Immature natural killer cell (primary cell): Measurements from ENCODE around the gene U2AF1L4. TPM values are rescaled to one million over a fixed set of nuclear protein-coding genes. Genes with fewer than 3 reads are reported as not detected.
A peak's percentile ranks its signal among the peaks of the same experiment; 100 is the strongest.

Source experiments
- DNase-seq, 3 donors: peaks; one replicate each; pipeline ENCODE4 v3.0.0; 2022; ENCODE audit warnings: mixed read lengths in 1 of 3
- H3K27ac Mint-ChIP-seq, 6 donors: one replicate each; pipeline ENCODE4 v1.8.0; 2020; ENCODE audit warnings: mixed read lengths in 6 of 6, mild to moderate bottlenecking in 5 of 6, inconsistent platforms in 4 of 6, moderate library complexity in 3 of 6
- H3K27me3 Mint-ChIP-seq, 3 donors: one replicate each; pipeline ENCODE4 v1.8.0; 2020 to 2021; ENCODE audit warnings: low read depth in 3 of 3, mild to moderate bottlenecking in 3 of 3, mixed read lengths in 3 of 3, moderate library complexity in 3 of 3, inconsistent platforms in 1 of 3
- H3K36me3 Mint-ChIP-seq, 3 donors: one replicate each; pipeline ENCODE4 v1.8.0; 2020; ENCODE audit warnings: mixed read lengths in 3 of 3, inconsistent platforms in 2 of 3, mild to moderate bottlenecking in 2 of 3
- H3K4me1 Mint-ChIP-seq, 2 donors: one replicate each; pipeline ENCODE4 v1.8.0; 2020; ENCODE audit warnings: inconsistent platforms in 2 of 2, mild to moderate bottlenecking in 2 of 2, mixed read lengths in 2 of 2, moderate library complexity in 1 of 2
- H3K4me3 Mint-ChIP-seq, 5 donors: one replicate each; pipeline ENCODE4 v1.8.0; 2020; ENCODE audit warnings: mild to moderate bottlenecking in 5 of 5, mixed read lengths in 5 of 5, inconsistent platforms in 3 of 5, moderate library complexity in 3 of 5
- H3K9me3 Mint-ChIP-seq, 6 donors: one replicate each; pipeline ENCODE4 v1.8.0; 2020; ENCODE audit warnings: mild to moderate bottlenecking in 6 of 6, mixed read lengths in 6 of 6, inconsistent platforms in 4 of 6, moderate library complexity in 3 of 6
- polyA plus RNA-seq, 3 donors: library from polyadenylated mRNA; unstranded; fragments of 300-500 nt; fragmentation: Illumina TruSeq; gene quantifications; one replicate each; pipeline ENCODE4 v1.2.3, GENCODE V29; 2021

The U2AF1L4 gene
- polyA plus RNA-seq, 3 donors from 2014 or later: 11.8 to 21.4 (median 15.8) TPM

DNA sequence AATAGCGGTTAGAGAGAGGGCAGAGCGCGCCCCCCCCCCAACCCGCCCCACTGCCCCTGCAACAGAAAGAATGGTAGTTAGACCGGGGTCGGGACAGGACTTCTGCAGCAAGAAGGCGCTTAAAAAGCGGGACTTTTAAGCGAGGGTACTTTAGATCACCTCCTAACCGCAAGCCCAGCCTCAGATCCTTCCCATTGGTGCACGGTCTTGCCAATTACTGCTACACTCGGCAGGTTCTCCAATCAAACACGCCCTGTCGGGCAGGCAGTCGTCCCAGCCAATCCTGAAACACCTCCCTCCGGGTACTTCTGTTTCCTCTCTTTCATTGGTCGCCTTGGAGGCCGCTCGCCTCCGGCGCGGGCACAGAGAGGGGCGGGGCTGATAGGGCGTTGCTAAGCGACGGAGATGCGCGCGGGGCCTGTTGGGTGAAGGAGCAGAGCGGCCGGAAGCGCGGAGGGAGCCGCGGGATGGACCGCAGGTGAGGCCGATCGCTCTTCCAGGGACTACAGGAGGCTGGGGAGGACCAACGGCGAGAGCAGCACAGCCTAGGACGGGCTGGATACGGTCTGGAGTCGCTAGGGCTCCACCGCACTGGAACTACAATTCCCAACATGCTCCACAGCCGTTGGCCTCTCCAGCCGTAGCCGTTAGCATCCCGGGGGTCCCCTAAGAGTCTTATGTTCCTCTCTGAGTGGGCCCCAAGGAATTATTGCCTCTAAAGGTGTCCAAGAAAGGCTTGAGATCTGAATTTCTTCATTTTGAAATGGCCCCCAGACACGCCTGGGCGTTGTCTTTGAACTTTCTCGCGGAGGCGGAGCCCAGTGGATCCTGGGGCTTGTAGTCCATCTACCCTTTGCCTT lies 12.8 kb upstream of the U2AF1L4 start, which contains the start of gene PROSER3:
Gene PROSER3 (plus strand): TSS at position 428 of the 860 bp plus-strand sequence. CDS start 40 bp downstream, at position 468.
- Mint-ChIP-seq H3K27ac (peak within 1 kb of the TSS; percentile 85 to 98 (median 94)), H3K9me3 (no peaks in the 10 kb centered on the region), H3K4me1 (peaks cover 25 to 32% of the 10 kb centered on the region in 2 donors), H3K36me3 (peaks cover 0 to 22% (median 3%) of the 10 kb centered on the region in 3 donors), H3K4me3 (peak within 1 kb of the TSS; percentile 88 to 98 (median 94)), H3K27me3 (peaks cover 7 to 12% (median 9%) of the 10 kb centered on the region in 3 donors)
- DNase-seq: peak; percentile 99

DNA sequence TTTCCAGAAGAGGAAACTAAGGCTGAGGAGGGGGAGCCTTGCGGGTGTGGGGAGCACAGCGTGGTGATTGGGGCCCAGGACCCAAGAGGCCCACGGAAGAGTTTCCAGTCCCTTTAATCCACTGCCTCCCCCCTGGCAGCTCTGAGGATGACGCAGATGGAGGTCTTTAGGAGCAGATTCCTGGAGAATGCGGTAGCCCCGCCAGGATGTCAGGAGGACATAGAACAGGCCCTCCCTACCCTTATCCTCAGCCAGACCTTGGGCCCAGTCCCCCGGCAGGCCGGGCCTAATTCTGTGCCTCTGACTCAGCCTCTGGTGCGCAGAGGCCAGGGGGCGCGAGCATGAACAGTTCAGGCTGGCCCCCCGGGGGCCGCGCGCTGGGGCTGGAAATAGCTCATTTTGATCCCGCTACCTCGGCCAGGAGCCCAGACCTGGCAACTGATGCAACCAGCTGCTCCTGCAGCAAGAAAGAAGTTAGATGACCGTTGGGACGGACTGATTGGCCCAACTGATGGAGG lies 12.1 kb upstream of the U2AF1L4 start:
- no peaks in the 10 kb centered on the region for H3K9me3 Mint-ChIP-seq
- no peak for DNase-seq
- peak overlapping the region; percentile 88 to 98 (median 94) for H3K4me3 Mint-ChIP-seq
- H3K36me3 Mint-ChIP-seq: peaks cover 0 to 24% (median 3%) of the 10 kb centered on the region in 3 donors
- H3K4me1 Mint-ChIP-seq: peaks cover 25 to 32% of the 10 kb centered on the region in 2 donors
- peak overlapping the region in 5 of 6 donors; percentile 85 to 98 (median 92) for H3K27ac Mint-ChIP-seq
- H3K27me3 Mint-ChIP-seq: peaks cover 7 to 12% (median 9%) of the 10 kb centered on the region in 3 donors

DNA sequence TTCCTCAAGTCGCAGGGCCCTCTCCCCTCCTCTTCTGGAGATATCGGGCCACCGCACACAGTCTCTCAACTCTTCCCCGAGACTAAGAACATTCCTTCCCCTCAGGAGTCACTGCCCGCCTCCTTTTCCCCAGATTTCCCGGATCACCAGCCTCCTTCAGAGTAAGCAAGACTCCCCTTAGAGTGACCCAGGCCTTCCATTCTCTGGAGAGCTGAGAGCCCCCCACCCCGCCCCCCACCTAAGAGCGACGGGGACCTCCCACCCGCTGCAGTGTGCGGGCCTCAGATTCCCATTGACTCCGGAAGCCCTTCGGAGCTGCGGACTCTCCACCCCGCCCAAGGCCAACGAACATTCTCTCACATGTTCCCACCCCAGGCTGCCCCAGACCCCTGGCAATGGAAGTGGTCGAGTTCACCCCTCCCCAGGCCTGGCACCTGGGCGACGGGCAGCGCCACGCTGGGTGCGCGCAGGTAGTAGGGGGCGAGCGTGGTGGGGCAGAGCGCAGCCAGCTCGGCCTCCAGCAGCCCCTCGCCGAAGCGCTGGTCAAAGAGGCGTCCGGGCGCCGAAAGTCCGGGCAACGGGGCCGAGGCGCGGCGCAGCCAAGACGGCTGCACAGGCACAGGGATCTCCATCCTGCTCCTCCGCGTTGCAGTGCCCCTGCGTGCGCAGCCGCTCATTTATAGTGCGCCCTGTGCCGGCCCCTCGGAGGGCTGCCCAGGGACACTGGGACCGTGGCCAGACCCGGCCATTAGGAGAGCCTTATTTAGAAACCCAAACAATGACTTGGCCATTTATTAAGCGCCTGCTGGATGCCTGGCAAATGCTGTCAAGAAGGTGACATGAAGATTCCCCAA lies 11.4 kb upstream of the U2AF1L4 start, which contains the start of gene HSPB6:
Gene HSPB6 (minus strand): TSS at position 653 of the 854 bp plus-strand sequence. CDS start 21 bp downstream, at position 632.
- no peak for DNase-seq
- Mint-ChIP-seq H3K4me3 (peak within 1 kb of the TSS; percentile 88 to 98 (median 94)), H3K27ac (peak within 1 kb of the TSS; percentile 85 to 98 (median 94)), H3K4me1 (peaks cover 25 to 32% of the 10 kb centered on the region in 2 donors), H3K36me3 (peaks cover 0 to 19% (median 3%) of the 10 kb centered on the region in 3 donors), H3K9me3 (no peaks in the 10 kb centered on the region), H3K27me3 (peaks cover 7 to 12% (median 9%) of the 10 kb centered on the region in 3 donors)

DNA sequence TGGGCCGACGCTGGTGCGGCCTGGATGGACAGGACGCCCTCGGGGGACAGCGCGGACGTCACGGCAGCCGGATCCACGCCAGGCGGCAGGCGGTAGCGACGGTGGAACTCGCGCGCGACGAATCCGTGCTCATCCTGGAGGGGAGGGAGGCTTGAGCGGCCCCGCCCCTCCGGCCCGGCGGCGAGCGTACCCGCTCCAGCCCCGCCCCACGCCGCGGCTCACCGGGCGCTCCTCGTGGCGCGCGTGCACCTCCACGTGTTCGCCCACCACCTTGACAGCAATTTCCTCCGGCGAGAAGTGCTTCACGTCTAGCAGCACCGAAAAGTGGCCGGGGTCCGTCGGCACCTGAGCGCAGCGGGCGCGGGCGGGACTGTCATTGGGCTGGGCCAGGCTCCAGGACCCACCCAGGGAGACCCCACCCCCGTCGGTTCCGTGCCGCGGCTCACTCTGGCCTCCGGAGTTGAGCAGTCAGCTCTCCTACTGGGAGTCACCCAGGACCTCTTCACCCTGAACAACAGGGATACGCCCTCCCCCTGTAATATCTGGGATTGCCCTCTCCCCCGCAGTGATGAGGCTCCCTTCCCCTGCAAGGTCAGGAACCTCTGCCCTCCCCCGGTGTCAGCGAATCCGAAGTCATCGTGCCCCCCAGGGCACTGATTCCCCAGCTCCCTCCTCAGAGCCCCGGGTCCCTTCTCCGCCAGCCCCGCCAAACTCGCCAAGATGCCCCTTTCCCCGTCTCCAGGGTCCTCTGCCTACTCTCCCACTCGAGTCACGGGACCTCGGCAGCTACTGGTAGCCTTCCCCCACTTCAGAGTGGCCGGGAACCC lies 10.5 kb upstream of the U2AF1L4 start:
- no peak for DNase-seq
- no peaks in the 10 kb centered on the region for H3K9me3 Mint-ChIP-seq
- H3K4me3 Mint-ChIP-seq: peak overlapping the region in 4 of 5 donors; percentile 48 to 59 (median 54)
- peaks cover 25 to 32% of the 10 kb centered on the region in 2 donors for H3K4me1 Mint-ChIP-seq
- H3K36me3 Mint-ChIP-seq: peaks cover 0 to 19% (median 3%) of the 10 kb centered on the region in 3 donors
- H3K27ac Mint-ChIP-seq: peak overlapping the region in 2 of 6 donors; percentile 38 to 50
- H3K27me3 Mint-ChIP-seq: peaks cover 7 to 12% (median 9%) of the 10 kb centered on the region in 3 donors

DNA sequence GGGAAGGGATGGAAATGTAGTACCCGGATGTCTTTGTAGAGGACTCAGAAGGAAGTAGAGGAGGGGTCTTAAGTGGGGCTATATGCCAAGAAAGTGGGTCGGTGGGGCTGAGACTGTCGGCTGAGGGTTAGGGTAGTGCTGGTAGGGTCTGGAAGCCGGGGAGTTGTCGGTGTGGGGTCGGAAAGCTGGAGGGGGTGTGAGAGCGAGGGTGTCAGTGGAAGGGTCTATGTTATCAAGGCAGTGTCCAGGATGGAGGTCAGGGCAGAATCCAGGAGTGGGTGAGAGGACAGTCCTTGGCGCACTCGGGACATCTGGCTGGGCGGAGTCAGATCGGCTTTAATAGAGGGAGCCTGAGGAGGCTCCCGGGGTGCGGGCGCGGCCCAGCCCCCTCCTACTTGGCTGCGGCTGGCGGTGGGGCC lies 9.9 kb upstream of the U2AF1L4 start:
- Mint-ChIP-seq H3K27me3 (peaks cover 7 to 12% (median 9%) of the 10 kb centered on the region in 3 donors), H3K9me3 (no peaks in the 10 kb centered on the region), H3K27ac (peak overlapping the region in 1 of 6 donors; percentile 26), H3K4me1 (peaks cover 26 to 32% of the 10 kb centered on the region in 2 donors), H3K4me3 (peak overlapping the region in 1 of 5 donors; percentile 33), H3K36me3 (peaks cover 0 to 19% (median 3%) of the 10 kb centered on the region in 3 donors)
- no peak for DNase-seq

DNA sequence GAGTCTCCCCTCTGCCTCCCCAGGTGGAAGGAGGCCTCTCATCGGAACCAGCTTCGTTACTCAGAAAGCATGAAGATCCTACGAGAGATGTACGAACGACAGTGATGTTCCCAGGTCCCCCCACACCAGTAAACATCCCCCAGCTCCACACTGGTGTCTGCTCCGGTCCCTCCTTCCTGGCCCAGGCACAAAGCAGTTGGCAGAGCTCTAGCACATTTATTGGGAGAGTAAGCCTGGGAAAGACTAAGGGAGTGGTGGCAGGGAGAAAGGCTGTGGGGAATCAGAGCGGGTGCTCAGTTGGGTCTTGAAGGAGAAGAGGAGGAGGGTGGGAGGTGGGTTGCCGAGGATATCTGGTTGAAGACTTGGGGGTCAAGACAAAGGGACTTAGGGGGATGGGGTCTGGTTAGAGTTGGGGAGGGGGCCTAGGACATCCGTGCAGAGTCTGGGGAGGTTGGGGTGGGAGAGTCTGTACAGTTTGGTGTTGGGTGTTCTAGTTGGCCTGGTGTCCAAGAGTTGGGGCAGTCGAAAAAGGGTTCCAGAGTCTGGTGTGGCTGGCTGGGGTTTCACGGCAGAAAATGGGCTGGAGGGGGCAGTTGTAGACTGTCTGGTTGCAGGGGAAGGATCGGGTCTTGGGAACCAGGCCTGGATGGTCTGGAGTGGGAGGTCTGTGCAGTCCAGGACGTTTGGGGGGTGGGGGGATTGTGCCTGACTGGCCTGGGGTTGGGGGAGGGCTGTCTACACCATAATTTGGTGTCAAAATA lies 9.3 kb upstream of the U2AF1L4 start:
- peaks cover 26 to 30% of the 10 kb centered on the region in 2 donors for H3K4me1 Mint-ChIP-seq
- no peak overlapping the region for H3K27ac Mint-ChIP-seq
- peaks cover 7 to 12% (median 9%) of the 10 kb centered on the region in 3 donors for H3K27me3 Mint-ChIP-seq
- peaks cover 0 to 19% (median 3%) of the 10 kb centered on the region in 3 donors for H3K36me3 Mint-ChIP-seq
- no peak for DNase-seq
- no peaks in the 10 kb centered on the region for H3K9me3 Mint-ChIP-seq
- H3K4me3 Mint-ChIP-seq: peak overlapping the region in 1 of 5 donors; percentile 33

DNA sequence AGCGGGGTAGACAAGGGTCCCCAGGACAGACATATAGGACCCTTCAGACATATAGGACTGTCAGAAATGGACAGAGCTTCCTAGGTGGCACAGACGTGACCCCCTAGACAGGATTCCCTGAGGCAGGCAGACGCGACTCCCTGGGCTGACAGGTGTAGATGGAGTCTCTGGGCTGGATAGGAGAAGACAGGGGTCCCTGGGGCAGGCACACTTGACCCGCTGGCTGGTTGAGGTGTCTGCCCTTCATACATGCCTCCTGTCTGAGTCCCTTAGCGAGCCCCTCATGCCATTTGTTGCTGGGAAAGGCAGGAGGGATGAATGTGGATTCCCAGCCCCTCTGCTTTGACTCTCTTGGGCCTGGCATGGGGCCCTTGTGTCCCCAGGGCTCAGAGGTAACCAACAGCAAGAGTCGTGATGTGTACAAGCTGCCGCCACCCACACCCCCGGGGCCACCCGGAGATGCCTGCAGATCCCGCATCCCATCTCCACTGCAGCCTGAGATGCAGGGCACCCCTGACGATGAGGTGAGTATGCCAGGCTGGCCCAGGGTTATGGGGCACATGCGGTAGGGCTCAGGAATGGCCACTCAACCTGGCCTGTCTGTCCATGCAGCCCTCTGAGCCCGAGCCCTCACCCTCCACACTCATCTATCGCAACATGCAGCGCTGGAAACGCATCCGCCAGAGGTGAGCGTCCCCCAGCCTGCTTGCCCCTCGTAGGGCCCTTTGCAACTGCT lies 8.6 kb upstream of the U2AF1L4 start:
- H3K27me3 Mint-ChIP-seq: peaks cover 7 to 12% (median 9%) of the 10 kb centered on the region in 3 donors
- peaks cover 26 to 30% of the 10 kb centered on the region in 2 donors for H3K4me1 Mint-ChIP-seq
- H3K36me3 Mint-ChIP-seq: peaks cover 0 to 19% (median 3%) of the 10 kb centered on the region in 3 donors
- DNase-seq: no peak
- no peaks in the 10 kb centered on the region for H3K9me3 Mint-ChIP-seq
- H3K4me3 Mint-ChIP-seq: no peak overlapping the region
- H3K27ac Mint-ChIP-seq: no peak overlapping the region

DNA sequence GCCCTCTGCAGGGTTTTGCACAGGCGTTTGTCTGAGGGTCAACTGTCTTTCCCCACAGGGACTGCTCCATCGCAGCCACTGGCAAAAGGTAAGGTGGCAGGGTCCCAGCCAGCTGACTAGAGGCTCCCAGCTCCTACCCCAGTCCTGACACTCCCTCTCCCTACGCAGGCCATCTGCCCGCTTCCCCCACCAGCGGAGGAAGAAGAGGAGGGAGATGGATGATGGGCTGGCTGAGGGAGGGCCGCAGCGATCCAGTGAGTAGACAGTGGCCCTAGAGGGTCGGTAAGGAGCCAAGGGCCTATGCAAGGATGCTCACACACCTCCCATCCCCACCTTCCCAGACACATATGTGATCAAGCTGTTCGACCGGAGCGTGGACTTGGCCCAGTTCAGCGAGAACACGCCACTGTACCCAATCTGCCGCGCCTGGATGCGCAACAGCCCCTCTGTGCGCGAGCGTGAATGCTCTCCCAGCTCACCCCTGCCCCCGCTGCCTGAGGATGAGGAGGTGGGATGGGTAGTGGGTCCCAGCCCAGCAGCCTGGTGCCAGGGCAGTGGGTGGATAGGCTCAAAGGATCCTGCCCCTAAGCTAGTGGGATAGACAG lies 7.6 kb upstream of the U2AF1L4 start:
- H3K4me3 Mint-ChIP-seq: no peak overlapping the region
- no peak overlapping the region for H3K27ac Mint-ChIP-seq
- no peaks in the 10 kb centered on the region for H3K9me3 Mint-ChIP-seq
- peaks cover 2 to 10% (median 7%) of the 10 kb centered on the region in 3 donors for H3K27me3 Mint-ChIP-seq
- no peak for DNase-seq
- H3K4me1 Mint-ChIP-seq: peaks cover 31 to 32% of the 10 kb centered on the region in 2 donors
- peaks cover 0 to 19% (median 3%) of the 10 kb centered on the region in 3 donors for H3K36me3 Mint-ChIP-seq

DNA sequence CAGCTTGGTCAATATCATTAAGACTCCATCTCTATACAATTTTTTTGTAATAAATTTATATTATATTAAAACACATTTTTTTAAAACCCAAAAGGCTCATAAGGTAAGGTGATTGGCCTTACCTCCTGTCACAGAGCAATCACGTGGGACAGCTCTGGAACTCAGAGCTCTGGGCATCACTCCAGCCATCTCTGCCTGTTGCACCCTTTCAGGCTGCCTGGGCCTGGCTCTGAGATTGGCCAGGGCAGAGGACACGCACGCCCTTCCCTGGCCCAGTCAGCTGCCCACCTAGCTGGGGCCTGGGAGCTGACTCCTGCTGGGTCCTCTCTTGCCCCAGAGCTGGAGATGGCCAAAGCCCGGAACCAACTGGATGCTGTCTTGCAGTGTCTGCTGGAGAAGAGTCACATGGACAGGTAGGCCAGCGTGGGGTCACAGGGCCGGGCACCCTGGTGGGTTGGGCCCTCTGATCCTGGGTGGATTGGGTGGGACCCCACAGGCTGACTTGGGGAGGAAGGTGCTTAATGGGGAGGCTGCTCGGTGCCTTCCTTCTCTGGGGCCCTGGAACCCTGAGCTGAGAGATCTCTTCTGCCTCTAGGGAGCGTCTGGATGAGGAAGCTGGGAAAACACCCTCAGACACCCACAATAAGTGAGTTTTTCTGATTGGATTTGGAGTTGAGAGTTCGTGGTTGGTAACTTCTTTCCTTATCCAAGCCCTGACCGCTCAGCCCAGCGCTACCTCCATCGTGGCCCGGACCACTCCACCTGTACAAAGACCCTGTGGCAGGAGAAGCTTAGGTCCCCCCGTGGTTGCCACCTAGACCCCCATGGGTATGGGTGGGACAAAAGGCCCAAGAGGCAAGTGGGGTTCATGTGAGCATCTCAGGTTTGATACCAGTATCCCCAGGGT lies 6.9 kb upstream of the U2AF1L4 start:
- H3K4me3 Mint-ChIP-seq: no peak overlapping the region
- peaks cover 29 to 33% of the 10 kb centered on the region in 2 donors for H3K4me1 Mint-ChIP-seq
- H3K27ac Mint-ChIP-seq: no peak overlapping the region
- H3K36me3 Mint-ChIP-seq: peaks cover 0 to 19% (median 3%) of the 10 kb centered on the region in 3 donors
- no peak for DNase-seq
- H3K27me3 Mint-ChIP-seq: peaks cover 0 to 6% (median 3%) of the 10 kb centered on the region in 3 donors
- no peaks in the 10 kb centered on the region for H3K9me3 Mint-ChIP-seq

DNA sequence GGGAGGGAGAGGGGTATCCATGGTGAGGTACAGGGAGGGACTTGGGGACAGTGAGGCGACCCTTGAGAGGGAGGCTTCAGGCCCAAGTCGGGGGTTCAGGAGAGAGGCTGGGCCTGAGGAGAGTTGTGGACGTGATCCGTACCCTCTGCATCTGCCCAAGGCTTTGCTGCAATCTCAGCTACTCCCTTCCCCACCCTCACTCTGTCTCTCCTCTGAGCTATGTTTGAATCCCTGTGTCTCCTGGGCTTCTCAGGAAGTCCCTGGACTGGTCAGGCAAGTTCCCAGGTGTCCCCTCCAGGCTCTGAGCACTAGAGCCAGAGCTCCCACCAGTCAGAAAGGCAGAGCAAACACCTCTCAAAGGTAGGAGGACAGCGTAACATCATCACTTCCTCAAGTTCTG lies 4.9 kb upstream of the U2AF1L4 start:
- Mint-ChIP-seq H3K36me3 (peaks cover 0 to 15% (median 3%) of the 10 kb centered on the region in 3 donors), H3K4me1 (peaks cover 35 to 40% of the 10 kb centered on the region in 2 donors), H3K27me3 (peaks cover 2 to 6% (median 4%) of the 10 kb centered on the region in 3 donors), H3K9me3 (no peaks in the 10 kb centered on the region), H3K4me3 (peak overlapping the region in 4 of 5 donors; percentile 18 to 59 (median 36)), H3K27ac (peak overlapping the region in 2 of 6 donors; percentile 36 to 45)
- no peak for DNase-seq
